Fibroblast of skin of scalp (primary cell): ENCODE data around the gene CD302.
"Not testable (repeated sequence)": the region's sequence is repeated elsewhere in the genome, so short reads cannot be mapped to it uniquely, and the experiment has no call there.

Experiments used
- DNase-seq: peaks from one replicate; pipeline ENCODE4 v3.0.0-alpha.2; 2013

The CD302 gene

GRCh38 chr2:159748089-159748488 is 49.9 kb downstream of the CD302 start:
- no peak for DNase-seq

DNA sequence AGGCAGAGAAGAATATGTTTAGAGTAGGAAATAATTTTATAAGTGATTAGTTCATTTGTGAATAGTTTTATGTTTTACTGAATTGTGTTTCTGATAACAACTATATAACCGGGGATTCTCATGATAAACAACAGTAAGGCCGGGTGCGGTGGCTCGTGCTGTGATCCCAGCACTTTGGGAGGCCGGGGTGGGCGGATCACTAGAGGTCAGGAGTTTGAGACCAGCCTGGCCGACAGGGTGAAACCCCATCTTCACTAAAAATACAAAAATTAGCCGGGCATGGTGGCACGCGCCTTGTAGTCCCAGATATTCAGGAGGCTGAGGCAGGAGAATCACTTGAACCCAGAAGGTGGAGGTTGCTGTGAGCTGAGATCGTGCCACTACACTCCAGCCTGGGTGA is 52.8 kb downstream of the CD302 start:
- not testable (repeated sequence) for DNase-seq

- DNase-seq = peak; percentile 56
Measured at GRCh38 chr2:159744363-159744762, 53.6 kb downstream of the CD302 start.

DNA sequence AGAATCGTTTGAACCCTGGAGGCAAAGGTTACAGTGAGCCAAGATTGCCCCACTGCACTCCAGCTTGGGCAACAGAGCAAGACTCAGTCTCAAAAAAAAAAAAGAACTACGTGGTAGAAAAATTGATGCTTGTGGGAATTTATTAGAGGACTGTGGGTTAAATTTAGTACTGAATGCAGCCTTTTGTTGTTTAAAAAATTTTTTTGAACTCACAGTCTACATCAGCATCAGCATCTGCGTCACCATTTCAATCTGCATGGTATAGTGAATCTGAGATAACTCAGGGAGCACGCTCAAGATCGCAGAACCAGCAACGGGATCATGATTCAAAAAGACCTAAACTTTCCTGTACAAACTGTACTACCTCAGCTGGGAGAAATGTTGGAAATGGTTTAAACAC is 55.2 kb downstream of the CD302 start:
- DNase-seq = no peak

DNA sequence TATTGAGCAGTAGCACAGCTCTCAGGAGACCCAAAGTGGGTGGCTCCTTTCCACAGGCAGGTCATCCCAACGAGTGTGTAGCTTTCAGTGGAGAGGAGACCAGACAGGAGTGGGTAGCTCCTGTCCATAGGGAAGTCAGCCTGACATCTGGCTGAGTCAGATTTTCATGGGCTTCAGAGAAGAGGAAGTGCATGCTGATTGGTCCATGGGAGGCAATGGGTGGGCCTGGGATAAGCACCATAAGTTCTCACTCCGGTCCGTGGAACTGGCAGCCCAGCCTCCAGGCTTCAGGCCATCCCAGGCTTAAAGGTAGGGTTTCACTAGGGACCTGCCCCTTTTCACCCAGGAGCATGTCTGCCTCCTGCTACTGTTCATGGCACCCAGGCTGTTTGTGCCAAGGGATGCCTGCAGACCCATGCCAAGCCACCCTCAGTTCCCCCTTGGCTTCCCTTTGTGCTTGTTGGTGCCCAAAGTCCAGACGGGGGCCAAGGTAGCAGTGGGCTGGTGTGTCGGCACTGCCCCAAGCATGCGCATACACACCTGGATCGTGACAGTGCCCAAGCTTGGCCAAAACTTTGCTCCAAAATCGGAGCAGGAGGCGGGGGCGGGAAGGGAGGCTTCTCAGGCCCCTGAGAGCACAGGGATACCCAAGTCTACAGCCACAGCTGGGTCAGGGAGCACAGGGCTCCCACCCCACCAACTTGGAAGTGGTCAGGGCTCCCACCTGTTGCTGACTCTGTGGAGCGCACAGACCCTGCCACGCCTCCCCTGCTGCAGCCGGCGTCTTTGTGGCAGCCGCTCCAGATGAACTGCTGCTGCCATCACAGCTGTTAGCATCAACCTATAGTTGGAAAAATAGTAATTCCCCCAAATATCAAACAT is 59.3 kb downstream of the CD302 start:
- no peak for DNase-seq

DNA sequence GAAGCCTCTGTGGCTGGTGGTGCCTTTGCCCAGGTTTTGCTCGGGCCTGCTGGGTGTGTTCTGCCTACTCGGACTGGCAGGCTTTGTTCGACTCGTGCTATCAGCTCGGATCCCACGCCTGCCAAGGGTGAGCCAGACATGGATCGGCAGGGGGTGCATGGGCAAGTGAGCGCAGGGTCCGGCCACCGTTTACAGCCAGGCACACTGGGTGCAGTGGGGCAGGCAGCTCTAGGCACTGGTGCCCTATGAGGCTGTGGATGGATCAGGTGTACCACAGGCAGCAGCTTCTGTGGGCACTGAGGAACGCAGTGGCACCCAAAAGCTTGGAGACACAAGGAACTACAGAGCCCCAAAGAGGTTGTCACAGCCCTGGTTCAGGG is 60.1 kb downstream of the CD302 start:
- DNase-seq = no peak

- no peak for DNase-seq
Measured at GRCh38 chr2:159737292-159737916, 60.6 kb downstream of the CD302 start.

DNA sequence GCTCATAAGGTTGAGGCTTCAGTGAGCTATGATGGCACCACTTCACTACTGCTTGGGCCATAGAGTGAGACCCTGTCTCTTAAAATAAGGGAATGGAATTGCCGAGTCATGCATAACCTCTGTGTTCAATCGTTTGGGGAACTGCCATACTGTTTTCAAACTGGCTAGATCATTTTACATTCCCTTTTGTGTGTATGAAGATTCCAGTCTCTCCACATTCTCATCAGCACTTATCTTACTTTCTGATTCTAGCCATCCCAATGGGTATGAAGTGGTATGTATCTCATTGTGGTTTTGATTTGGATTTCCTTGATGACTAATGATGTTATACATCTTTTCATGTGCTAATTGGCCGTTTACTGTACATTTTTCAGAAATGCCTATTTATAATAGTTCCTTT is 62.0 kb downstream of the CD302 start:
- peak; percentile 30 for DNase-seq

GRCh38 chr2:159735648-159736047 is 62.4 kb downstream of the CD302 start:
- DNase-seq = no peak

GRCh38 chr2:159728629-159729028 is 69.4 kb downstream of the CD302 start:
- DNase-seq = no peak

DNA sequence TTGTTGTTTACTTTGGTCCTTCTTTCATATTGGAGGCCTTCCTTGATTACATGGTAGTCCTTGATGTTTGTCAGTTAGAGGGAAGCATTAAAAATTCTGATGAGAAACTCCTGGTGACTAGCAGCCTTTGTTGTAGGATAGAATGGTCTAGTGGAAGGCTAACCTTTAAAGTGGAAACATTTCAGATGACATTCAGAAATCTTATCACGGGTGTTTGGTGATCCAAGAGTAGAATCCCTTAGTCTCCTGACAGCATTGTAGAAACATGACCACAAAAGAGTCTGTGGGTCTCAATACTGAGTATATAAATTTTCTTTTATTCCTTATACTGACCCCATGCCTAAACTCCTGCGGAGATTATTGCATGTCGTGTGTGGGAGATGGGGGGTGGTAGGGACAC is 72.3 kb downstream of the CD302 start:
- DNase-seq = no peak

- DNase-seq = not testable (repeated sequence)
Measured at GRCh38 chr2:159724795-159725572, 73.0 kb downstream of the CD302 start.

GRCh38 chr2:159722580-159722979 is 75.4 kb downstream of the CD302 start:
- DNase-seq = no peak

DNA sequence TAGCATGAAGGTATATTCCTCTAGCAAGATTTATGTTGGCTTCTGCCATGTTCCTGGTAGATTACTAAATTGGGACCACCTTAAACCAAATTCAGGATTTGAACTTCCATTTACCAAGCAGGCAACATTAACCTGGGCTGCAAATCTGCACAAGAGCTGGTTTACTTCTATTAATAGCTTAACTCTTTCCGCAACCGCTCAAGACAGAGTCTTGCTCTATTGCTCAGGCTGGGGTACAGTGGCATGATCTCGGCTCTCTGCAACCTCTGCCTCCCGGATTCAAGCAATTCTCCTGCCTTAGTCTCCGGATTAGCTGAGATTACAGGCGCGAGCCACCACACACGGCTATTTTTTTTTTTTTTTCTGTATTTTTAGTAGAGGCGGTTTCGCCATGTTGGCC is 77.3 kb downstream of the CD302 start:
- DNase-seq = no peak
